ENCODE results near the gene WDPCP. TPM values are rescaled to one million over a fixed set of nuclear protein-coding genes. Genes with fewer than 3 reads are reported as not detected.
"Not testable (repeated sequence)": the region's sequence is repeated elsewhere in the genome, so short reads cannot be mapped to it uniquely, and the experiment has no call there.

Gene WDPCP
- total and polyA plus RNA-seq, 12 donors = 2.7 to 14.6 (median 9.3) TPM

DNA sequence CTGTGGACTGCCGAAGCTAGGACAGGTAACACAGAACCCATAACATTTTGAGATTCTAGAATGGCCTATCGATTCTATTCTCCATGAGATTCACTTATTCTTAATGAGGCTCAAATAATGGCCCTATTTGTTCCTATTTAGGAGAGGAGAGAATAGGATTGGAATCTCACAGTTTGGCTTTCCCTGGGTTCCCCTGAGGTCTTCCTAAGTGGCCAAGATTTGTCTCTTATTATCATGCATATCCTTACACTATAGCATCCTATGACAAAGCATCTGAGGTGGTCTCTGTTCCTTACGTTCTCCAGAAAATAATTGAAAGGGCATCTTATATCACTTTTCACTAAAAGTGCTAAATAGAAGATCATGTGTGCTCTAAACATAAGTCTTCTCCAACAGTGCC lies 9.5 kb downstream of the WDPCP start:
- Histone ChIP-seq H3K36me3 (replicated peaks in 1 of 2) (no peaks in the 10 kb centered on the region), H3K27me3 (no peaks in the 10 kb centered on the region), H3K4me3 (no peak overlapping the region), H3K27ac (no peak overlapping the region), H3K9me3 (replicated peaks in 1 of 3) (no peaks in the 10 kb centered on the region), H3K4me1 (replicated peaks in 1 of 2) (peaks cover 0 to 6% of the 10 kb centered on the region in 2 donors)
- TF ChIP-seq POLR2A (IDR thresholded peaks at IDR 0.05) = no peak
- TF ChIP-seq, protein P1, sequence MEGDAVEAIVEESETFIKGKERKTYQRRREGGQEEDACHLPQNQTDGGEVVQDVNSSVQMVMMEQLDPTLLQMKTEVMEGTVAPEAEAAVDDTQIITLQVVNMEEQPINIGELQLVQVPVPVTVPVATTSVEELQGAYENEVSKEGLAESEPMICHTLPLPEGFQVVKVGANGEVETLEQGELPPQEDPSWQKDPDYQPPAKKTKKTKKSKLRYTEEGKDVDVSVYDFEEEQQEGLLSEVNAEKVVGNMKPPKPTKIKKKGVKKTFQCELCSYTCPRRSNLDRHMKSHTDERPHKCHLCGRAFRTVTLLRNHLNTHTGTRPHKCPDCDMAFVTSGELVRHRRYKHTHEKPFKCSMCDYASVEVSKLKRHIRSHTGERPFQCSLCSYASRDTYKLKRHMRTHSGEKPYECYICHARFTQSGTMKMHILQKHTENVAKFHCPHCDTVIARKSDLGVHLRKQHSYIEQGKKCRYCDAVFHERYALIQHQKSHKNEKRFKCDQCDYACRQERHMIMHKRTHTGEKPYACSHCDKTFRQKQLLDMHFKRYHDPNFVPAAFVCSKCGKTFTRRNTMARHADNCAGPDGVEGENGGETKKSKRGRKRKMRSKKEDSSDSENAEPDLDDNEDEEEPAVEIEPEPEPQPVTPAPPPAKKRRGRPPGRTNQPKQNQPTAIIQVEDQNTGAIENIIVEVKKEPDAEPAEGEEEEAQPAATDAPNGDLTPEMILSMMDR (IDR thresholded peaks at IDR 0.05) = no peak
- 96 to 98% (median 98%) methylated on average over 3 of the region's 3 CpGs for WGBS, 4 donors
- intact Hi-C loops (cut with DNase I) = no loop called here
- no peak for DNase-seq

DNA sequence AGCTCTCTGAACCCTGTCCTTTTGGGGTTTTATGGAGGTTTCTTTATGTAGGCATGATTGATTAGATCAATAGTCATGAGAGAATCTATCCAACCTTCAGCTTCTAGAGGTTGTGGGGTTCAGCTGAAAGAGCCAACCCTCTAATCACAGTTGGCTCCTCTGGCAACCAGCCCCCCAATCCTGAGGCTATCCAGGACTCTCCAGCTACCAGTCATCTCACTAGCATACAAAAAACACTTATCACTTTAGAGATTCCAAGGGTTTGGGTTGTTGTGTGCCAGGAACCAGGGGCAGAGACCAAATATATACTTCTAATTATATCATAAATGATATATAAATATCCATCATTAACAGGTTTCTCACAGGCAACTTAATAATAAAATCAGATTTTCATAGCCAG lies 11.7 kb downstream of the WDPCP start:
- Histone ChIP-seq H3K4me3 (no peak overlapping the region), H3K36me3 (replicated peaks in 1 of 2) (no peaks in the 10 kb centered on the region), H3K4me1 (replicated peaks in 1 of 2) (peaks cover 0 to 6% of the 10 kb centered on the region in 2 donors), H3K27me3 (no peaks in the 10 kb centered on the region), H3K9me3 (replicated peaks in 1 of 3) (no peaks in the 10 kb centered on the region), H3K27ac (no peak overlapping the region)
- intact Hi-C loops (cut with DNase I) = no loop called here
- no peak for DNase-seq
- TF ChIP-seq, protein P1 (IDR thresholded peaks at IDR 0.05) = no peak
- no peak for TF ChIP-seq POLR2A (IDR thresholded peaks at IDR 0.05)

DNA sequence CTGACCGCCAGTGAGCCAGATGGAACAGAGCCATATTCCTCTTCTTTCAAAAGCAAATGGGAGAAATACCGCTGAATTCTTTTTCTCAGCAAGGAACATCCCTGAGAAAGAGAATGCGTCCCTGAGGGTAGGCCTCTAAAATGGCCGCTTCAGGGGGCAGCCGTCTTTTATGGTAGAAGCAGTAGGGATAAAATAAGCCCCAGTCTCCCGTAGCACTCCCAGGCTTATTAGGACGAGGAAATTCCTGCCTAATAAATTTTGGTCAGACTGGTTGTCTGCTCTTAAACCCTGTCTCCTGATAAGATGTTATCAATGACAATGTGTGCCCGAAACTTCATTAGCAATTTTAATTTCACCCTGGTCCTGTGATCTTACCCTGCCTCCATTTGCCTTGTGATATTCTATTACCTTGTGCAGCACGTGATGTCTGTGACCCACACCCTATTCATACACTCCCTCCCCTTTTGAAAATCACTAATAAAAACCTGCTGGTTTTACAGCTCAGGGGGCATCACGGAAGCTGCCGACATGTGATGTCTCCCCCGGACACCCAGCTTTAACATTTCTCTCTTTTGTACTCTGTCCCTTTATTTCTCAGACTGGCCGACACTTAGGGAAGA lies 14.4 kb downstream of the WDPCP start:
- DNase-seq; H3K4me1 ChIP-seq (replicated peaks in 1 of 2); H3K4me3 ChIP-seq; H3K9me3 ChIP-seq (replicated peaks in 1 of 3); H3K27ac ChIP-seq; H3K27me3 ChIP-seq; H3K36me3 ChIP-seq (replicated peaks in 1 of 2); intact Hi-C loops (cut with DNase I): not testable (repeated sequence)
- 93 to 98% (median 96%) methylated on average over 13 of the region's 13 CpGs for WGBS, 4 donors

DNA sequence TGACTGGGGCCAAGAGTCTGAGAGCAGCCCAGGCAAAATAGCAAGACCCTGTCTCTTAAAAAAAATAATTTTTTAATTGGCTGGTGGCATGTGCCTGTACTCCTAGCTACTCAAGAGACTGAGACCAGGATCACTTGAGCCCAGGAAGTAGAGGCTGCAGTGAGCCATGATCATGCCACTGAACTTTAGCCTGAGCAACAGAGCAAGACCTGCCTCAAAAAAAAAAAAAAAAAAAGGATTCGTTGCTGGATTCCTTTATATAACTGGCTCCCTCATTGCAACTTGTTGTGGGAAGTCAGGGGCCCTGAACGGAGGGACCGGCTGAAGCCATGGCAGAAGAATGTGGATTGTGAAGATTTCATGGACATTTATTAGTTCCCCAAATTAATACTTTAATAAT lies 15.3 kb downstream of the WDPCP start:
- DNase-seq; intact Hi-C loops (cut with DNase I); H3K4me1 ChIP-seq (replicated peaks in 1 of 2); H3K9me3 ChIP-seq (replicated peaks in 1 of 3); H3K36me3 ChIP-seq (replicated peaks in 1 of 2); H3K4me3 ChIP-seq; H3K27me3 ChIP-seq; H3K27ac ChIP-seq: not testable (repeated sequence)
- 87 to 100% (median 91%) methylated on average over 3 of the region's 3 CpGs for WGBS, 4 donors

DNA sequence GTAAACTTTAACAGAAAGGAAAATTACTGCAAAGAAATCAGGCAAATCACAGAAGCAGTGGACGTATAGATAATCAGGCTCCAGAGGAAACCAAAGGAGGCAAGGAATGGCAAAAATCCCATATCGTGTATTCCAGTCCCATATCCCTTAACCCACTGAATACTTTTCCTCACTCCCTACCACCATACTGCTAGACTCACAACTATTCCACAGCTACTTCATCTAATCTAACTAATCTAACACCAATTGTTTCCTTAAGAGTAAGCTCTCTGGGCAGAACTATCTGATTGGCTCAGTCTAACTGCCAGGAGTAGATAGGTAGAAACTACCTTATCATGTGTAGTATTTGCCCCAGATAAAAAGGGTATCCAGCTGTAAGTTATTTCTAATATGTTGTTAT lies 16.3 kb downstream of the WDPCP start:
- Histone ChIP-seq H3K27ac (no peak overlapping the region), H3K36me3 (replicated peaks in 1 of 2) (no peaks in the 10 kb centered on the region), H3K27me3 (no peaks in the 10 kb centered on the region), H3K4me3 (no peak overlapping the region), H3K9me3 (replicated peaks in 1 of 3) (no peaks in the 10 kb centered on the region), H3K4me1 (replicated peaks in 1 of 2) (no peaks in the 10 kb centered on the region)
- WGBS, 4 donors = 93 to 98% (median 96%) methylated on average over 2 of the region's 2 CpGs
- DNase-seq = no peak
- intact Hi-C loops (cut with DNase I) = no loop called here
- TF ChIP-seq POLR2A (IDR thresholded peaks at IDR 0.05) = no peak
- TF ChIP-seq, protein P1 (IDR thresholded peaks at IDR 0.05) = no peak
